ENCODE results near the gene BCL2L12.
A peak's percentile ranks its signal among the peaks of the same experiment; 100 is the strongest.
"Not testable (repeated sequence)": the region's sequence is repeated elsewhere in the genome, so short reads cannot be mapped to it uniquely, and the experiment has no call there.

BCL2L12 gene, protein sequence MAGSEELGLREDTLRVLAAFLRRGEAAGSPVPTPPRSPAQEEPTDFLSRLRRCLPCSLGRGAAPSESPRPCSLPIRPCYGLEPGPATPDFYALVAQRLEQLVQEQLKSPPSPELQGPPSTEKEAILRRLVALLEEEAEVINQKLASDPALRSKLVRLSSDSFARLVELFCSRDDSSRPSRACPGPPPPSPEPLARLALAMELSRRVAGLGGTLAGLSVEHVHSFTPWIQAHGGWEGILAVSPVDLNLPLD

GRCh38 chr19:49665351-49666119 is at the start of gene BCL2L12, which contains the start of gene IRF3:
Gene BCL2L12, plus strand, starts transcription at chr19:49665933. Its CDS starts 760 bp downstream, at chr19:49666693.
Gene IRF3, minus strand, starts transcription at chr19:49665857. Its CDS starts 1,019 bp downstream, at chr19:49664838.
- peak; percentile 37 to 66 for DNase-seq

GRCh38 chr19:49616532-49616931 is 49.2 kb upstream of the BCL2L12 start:
- no peak for DNase-seq

DNA sequence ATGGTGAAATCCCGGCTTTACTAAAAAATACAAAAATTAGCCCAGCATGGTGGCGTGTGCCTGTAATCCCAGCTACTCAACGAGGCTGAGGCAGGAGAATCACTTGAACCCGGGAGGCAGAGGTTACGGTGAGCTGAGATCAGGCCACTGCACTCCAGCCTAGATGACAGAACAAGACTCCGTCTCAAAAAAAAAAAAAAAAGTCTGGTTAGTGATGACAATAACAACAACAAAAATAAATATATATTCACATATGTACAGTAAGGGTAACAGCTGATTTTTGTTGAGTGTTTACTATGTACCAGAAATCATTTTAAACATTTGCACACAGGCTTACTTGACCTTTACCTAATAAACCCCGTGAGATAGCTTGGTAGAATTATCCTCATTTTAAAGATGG is 48.8 kb upstream of the BCL2L12 start:
- no peak for DNase-seq

DNA sequence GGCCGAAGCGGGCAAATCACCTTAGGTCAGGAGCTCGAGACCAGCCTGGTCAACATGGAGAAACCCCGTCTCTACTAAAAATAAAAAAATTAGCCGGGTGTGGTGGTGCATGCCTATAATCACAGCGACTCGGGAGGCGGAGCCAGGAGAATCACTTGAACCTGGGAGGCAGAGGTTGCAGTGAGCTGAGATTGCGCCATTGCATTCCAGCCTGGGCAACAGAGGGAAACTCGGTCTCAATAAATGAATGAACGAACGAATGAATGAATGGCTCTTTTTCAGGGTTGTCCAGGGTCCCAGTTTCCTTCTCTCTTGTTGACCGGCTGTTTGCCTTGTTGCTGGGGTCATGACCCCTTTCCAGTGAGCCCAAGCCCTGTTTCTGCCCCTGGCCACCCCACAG is 47.9 kb upstream of the BCL2L12 start:
- DNase-seq: not testable (repeated sequence)

DNA sequence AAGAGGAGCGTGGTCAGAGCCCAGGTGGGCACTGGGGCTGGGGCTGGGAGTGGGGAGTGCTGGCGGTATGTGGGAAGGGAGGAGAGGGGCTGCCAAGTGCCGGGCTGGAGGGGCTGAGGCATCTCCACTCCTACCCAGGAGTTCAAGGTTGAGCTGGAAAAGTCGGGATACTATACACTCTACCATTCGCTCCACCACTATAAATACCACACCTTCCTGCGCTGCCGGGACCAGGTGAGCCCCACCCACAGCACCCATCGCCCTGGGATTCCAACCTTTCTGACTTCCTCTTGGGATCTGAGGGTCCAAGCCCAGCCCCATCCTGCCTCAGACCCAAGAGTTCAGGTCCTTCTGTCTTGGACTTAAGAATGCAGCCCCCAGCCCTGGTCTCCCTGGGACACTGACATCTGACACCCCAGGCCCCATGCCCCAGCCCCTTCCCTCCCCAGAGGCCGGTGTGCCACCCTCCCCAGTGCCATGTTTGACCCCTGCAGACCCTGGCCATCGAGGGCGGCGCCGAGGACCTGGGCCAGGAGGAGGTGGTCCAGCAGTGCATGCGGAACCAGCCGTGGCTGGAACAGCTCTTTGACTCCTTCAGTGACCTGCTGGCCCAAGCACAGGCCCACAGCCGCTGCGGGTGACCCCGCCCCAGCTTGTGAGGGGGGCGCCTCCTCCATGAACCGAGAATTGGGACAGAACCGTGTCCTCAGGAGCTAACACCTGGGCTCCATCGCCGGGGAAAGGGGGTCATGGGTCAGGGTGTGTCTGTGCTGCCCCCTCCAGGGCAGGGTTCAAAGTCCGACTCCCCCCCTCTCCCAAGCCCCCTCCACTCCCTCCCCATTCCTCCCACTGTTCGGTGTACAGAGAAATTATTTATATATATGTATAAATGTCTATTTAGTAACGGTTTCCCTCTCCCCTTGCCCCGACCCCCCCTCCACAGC is 40.5 kb upstream of the BCL2L12 start:
- no peak for DNase-seq

DNA sequence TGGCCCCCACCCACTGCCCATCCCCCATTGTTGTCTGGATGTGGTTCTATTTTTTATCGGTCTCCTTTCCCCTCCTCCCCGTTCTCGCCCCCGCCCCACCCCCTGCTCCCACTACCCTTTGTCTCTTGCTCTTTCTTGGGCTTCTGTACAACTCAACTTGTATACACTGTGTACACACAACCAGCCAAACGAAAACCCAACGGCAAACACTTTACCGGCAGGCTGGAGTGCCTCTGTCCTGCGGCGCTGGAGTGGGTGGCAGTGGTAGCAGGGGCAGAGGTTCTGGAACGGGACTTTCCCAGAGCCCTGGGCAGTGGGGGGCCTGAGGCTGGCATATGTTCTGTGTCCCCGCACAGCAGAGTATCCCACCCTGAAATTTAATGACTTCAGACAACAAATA is 39.5 kb upstream of the BCL2L12 start:
- no peak for DNase-seq

GRCh38 chr19:49629659-49630058 is 36.1 kb upstream of the BCL2L12 start:
- no peak for DNase-seq

GRCh38 chr19:49631014-49631588 is 34.6 kb upstream of the BCL2L12 start:
- DNase-seq: no peak

DNA sequence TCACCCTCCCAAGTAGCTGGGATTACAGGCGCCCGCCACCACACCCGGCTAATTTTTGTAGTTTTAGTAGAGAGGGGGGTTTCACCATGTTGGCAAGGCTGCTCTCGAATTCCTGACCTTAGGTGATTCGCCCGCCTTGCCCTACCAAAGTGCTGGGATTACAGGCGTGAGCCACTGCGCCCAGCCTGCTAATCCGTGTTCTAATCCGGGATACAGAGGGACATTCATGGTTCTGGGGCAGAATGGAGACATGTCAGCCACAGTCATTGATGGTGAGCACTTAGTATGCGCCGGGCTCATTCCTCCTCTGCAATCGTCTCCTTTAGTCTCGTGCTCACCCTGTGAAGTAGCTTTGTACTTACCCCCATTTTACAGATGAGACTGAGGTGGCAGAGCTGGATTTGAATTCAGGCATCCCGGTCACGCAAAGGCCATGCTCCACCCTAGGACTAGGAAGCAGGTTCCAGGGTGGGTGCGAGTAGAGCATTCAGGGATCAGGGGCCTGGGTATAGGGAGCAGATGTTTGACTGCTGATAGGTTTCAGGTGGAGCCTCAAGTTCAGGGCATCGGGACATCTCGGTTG is 34.0 kb upstream of the BCL2L12 start:
- DNase-seq: no peak

GRCh38 chr19:49632576-49632975 is 33.2 kb upstream of the BCL2L12 start:
- DNase-seq: no peak

GRCh38 chr19:49633273-49633672 is 32.5 kb upstream of the BCL2L12 start:
- not testable (repeated sequence) for DNase-seq

DNA sequence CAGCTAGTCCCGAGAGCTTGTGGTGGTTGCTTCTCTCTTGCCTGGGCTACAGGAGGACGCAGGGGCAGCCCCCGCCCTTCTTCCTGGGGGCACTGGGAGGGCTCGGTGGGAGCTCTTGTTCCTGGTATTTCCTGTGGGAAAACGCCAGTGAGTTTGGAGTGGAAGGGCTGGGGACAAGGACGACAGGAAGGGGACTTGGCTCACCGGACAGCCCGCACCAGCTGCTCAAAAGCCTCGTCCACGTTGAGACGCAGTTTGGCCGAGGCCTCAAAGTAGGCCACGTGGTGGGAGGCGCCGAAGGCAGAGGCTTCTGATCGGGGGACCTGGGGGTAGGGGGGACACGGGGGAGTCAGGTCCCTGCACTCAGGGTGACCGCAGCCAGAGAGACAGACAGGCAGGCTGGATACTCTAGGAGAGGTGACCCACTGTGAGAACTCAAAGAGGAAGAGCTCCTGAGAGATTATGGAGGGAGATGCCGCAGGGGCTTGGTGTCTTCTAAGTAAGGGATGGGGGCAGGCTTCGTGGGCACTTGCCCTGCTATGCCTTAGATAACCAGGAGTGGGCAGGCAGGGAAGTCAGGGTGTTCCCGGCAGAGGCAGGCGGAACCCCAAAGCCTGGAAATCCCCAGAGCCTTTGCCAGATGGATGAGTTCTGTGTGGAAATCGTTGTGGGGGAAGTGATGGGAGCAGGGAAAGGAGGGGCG is 30.1 kb upstream of the BCL2L12 start:
- no peak for DNase-seq

DNA sequence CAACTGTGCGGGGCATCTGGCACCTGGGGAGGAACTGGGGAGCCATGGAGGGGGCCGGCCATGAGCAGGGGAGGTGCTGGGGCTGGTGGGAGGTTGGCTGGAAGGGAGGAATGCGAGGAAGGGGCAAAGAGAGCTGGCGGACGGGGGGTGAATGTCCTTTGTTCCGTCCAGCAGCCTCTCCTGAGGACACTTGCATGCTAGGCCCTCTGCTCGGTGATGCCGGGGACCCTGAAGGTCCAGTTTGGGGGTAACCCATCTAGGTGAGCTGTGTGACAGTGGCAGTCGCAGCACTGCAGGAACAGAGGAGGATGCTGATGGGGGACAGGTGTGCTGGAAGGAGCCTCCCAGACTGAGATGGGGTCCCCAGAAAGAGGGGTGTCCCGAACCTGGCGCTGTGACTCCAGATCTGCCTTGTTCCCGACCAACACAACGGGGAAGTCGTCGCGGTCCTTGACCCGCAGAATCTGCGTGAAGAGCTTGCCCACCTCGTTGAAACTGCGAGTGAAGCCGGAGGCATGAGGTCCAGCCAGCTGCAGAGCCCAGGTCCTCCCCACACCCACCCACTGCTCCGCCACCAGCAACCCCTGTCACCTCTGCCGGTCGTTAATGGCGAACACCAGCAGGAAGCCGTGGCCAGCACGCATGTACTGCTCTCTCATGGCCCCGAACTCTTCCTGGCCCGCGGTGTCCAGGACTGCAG is 29.4 kb upstream of the BCL2L12 start:
- DNase-seq: no peak

DNA sequence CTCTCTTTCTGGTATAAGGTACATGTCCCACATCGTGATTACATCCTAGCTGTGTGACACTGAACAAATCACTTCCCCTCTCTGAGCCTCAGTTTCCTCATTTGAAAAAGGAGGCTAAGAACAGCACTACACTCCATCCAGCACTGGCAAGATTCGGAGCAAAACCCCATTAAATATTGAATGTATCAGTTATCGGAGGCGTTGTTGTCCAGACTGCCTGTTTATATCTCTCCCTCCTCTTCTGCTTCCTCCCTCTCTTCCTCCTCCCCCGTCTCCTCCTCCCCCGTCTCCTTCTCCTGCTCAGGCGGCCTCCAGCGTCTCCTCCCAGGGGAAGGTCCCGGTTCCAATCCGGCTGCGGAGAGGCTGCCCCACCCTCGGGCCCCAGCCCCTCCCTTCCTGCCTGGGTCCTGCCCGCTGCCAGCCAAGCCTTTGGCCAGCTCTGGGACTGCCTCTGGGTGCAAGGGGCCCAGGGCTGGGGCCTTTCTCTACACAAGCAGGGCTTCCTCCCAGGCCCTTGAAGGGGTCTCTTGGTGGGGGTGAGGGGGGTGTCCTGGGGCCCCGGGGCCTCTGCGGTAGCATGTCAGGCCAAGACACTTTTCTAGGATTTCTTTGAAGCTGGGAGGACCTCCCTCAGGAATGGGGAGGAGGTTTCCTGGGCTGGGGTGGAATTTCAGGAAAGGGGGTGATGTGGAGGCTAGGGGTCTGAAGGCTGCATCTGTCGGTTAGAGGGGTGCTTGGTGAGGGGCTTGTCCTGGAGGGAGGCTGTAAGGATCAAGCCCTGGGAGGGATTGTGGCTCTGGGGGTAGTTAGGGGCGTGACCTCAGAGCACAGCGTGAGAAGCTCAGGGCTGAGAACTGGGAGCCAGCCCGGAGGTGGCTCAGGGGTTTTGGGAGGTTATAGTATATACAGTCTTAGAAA is 27.7 kb upstream of the BCL2L12 start:
- DNase-seq: no peak

GRCh38 chr19:49639401-49640112 is 26.2 kb upstream of the BCL2L12 start:
- DNase-seq: no peak

DNA sequence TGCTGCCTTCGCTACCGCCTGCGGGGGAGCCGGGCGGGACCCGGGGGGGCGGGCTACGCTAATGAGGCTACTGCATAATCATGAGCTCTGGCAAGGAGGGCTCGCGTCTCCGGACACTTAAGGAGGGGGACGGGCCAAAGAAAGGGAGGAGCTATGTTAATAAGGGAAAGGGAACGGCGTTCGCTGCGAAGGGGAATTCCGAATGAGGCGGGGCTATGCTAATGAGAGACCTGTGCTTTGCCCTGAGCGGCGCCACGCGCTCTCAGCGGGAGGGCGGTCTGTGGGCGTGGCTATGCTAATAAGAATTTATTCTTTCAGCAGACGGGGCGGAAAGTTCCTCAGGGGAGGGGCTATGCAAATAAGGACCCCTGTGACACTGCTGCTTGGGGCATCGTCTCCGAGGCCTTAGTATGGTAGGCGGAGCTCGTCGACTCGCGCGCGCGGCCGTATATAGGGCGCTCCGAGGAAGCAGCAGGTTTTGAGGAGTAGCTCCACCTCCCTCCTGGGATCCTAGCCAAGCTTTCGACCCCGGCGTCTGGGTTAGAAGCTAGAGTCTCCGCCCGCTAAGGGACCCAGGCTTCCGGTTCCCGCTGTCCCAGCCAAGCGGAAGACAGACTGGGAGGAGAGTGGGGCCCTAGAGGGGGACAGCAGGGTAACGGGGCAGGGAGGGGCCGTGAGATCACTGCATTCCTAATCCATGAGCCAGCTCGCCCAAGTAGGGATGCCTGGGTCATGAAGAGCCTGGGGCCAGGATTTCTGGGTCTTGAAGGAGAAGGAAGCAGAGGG is 25.4 kb upstream of the BCL2L12 start, which contains the start of gene RRAS:
RRAS (minus strand) TSS at position 31 of the 786 bp plus-strand sequence. CDS start 45 bp downstream, outside the sequence.
- peak; percentile 97 for DNase-seq

GRCh38 chr19:49641688-49642491 is 23.8 kb upstream of the BCL2L12 start, which contains the start of gene SCAF1:
Gene SCAF1, plus strand, starts transcription at chr19:49642209. Its CDS starts 2,818 bp downstream, at chr19:49645027.
- peak; percentile 71 to 94 for DNase-seq
